C4-2B (cell line): ENCODE measurements around the gene CLOCK.

Source experiments
- CTCF ChIP-seq: fragments of 450-650 bp; conservative IDR thresholded peaks from 2 replicates; pipeline ENCODE4 v1.5.1; 2017; ENCODE audit warnings: mild to moderate bottlenecking
- ZFX ChIP-seq: fragments of 450-650 bp; IDR thresholded peaks from 2 replicates; pipeline ENCODE4 v1.6.1; 2017

GRCh38 chr4:55578341-55579010, 31.8 kb upstream of the CLOCK start:
- no peak for TF ChIP-seq CTCF
- no peak for TF ChIP-seq ZFX
